ENCODE data around the gene SUZ12.
"Not testable (repeated sequence)": the region's sequence is repeated elsewhere in the genome, so short reads cannot be mapped to it uniquely, and the experiment has no call there.

Gene SUZ12

GRCh38 chr17:31936615-31937609, at the start of gene SUZ12:
Gene SUZ12, plus strand, starts transcription at chr17:31937007. Its CDS starts 240 bp downstream, at chr17:31937247.
- DNase-seq (ENCODE audit: low read depth): peak; percentile 90

- DNase-seq (ENCODE audit: low read depth): no peak
Observed at GRCh38 chr17:31888124-31888523, 48.7 kb upstream of the SUZ12 start.

- peak; percentile 22 for DNase-seq (ENCODE audit: low read depth)
Observed at GRCh38 chr17:31900877-31901276, 35.9 kb upstream of the SUZ12 start.

GRCh38 chr17:31902693-31903092, 34.1 kb upstream of the SUZ12 start:
- DNase-seq (ENCODE audit: low read depth): no peak

- no peak for DNase-seq (ENCODE audit: low read depth)
Observed at GRCh38 chr17:31903401-31903800, 33.4 kb upstream of the SUZ12 start.

- peak; percentile 53 for DNase-seq (ENCODE audit: low read depth)
Observed at GRCh38 chr17:31907342-31907962, 29.4 kb upstream of the SUZ12 start.

- no peak for DNase-seq (ENCODE audit: low read depth)
Observed at GRCh38 chr17:31908386-31908785, 28.4 kb upstream of the SUZ12 start.

GRCh38 chr17:31912705-31913104, 24.1 kb upstream of the SUZ12 start:
- DNase-seq (ENCODE audit: low read depth): peak; percentile 21

GRCh38 chr17:31915456-31916100, 21.2 kb upstream of the SUZ12 start:
- no peak for DNase-seq (ENCODE audit: low read depth)

- DNase-seq (ENCODE audit: low read depth): no peak
Observed at GRCh38 chr17:31916491-31917064, 20.2 kb upstream of the SUZ12 start.

- no peak for DNase-seq (ENCODE audit: low read depth)
Observed at GRCh38 chr17:31917065-31917529, 19.7 kb upstream of the SUZ12 start.

- not testable (repeated sequence) for DNase-seq (ENCODE audit: low read depth)
Observed at GRCh38 chr17:31917721-31918120, 19.1 kb upstream of the SUZ12 start.

- DNase-seq (ENCODE audit: low read depth): no peak
Observed at GRCh38 chr17:31918701-31919128, 18.1 kb upstream of the SUZ12 start.

GRCh38 chr17:31919802-31920525, 16.8 kb upstream of the SUZ12 start:
- DNase-seq (ENCODE audit: low read depth): peak; percentile 42

GRCh38 chr17:31926100-31926729, 10.6 kb upstream of the SUZ12 start:
- no peak for DNase-seq (ENCODE audit: low read depth)

- DNase-seq (ENCODE audit: low read depth): no peak
Observed at GRCh38 chr17:31931756-31932155, 5.1 kb upstream of the SUZ12 start.

- no peak for DNase-seq (ENCODE audit: low read depth)
Observed at GRCh38 chr17:31935512-31935911, 1.3 kb upstream of the SUZ12 start.

- DNase-seq (ENCODE audit: low read depth): not testable (repeated sequence)
Observed at GRCh38 chr17:31937926-31938641, 1.3 kb downstream of the SUZ12 start.

- DNase-seq (ENCODE audit: low read depth): not testable (repeated sequence)
Observed at GRCh38 chr17:31941916-31942315, 5.1 kb downstream of the SUZ12 start.

- DNase-seq (ENCODE audit: low read depth): not testable (repeated sequence)
Observed at GRCh38 chr17:31942396-31942795, 5.6 kb downstream of the SUZ12 start.

All from fibroblast of gingiva (primary cell).